Transverse colon (tissue), 3 donors: ENCODE measurements around the gene TLE3.

Experiments
- CTCF ChIP-seq, 5 experiments: fragments of 200-600 bp in 3 of 5; fragments of 450-650 bp in 2 of 5; sonication (generic) in 3 of 5; IDR thresholded peaks; 1 replicate in 2 of 5; 2 replicates in 3 of 5; pipeline ENCODE4 v1.5.1; 2016 to 2017; ENCODE audit warnings: antibody characterized with exemption in 5 of 5, inconsistent platforms in 3 of 5, mild to moderate bottlenecking in 2 of 5, moderate library complexity in 1 of 5
- EP300 ChIP-seq: sonication (generic); formaldehyde crosslinking; IDR thresholded peaks from one replicate; pipeline ENCODE4 v1.6.1; 2017; ENCODE audit warnings: antibody characterized with exemption, low read depth
- POLR2A ChIP-seq: fragments of 450-650 bp; IDR thresholded peaks from one replicate; pipeline ENCODE4 v1.6.1; 2016; ENCODE audit warnings: antibody characterized with exemption, mild to moderate bottlenecking, moderate library complexity

GRCh38 chr15:70014860-70015490, 82.7 kb downstream of the TLE3 start:
- no peak for TF ChIP-seq POLR2A
- TF ChIP-seq CTCF (IDR thresholded peaks at IDR 0.05), result no peak
- TF ChIP-seq EP300, result no peak
